RWPE1 (cell line): ENCODE measurements around the gene ARNT2.

Source experiments
- CTCF ChIA-PET: fragments of 350-600 bp; sonication (Branson Sonifier 250); formaldehyde crosslinking; extraction: SDS; loops from one replicate; lab custom pipeline; 2021; lab: Yijun Ruan, JAX
- POLR2A ChIA-PET: fragments of 400-600 bp; formaldehyde crosslinking; extraction: SDS; loops from one replicate; lab custom pipeline; 2020; ENCODE audit warnings: antibody characterized with exemption; ENCODE audit not compliant: low non-redundant PET; lab: Yijun Ruan, JAX
- DNase-seq: peaks from one replicate; pipeline ENCODE4 v3.0.0; 2012; ENCODE audit warnings: low spot score
- H3K27ac ChIP-seq: fragments of 450-650 bp; 2 replicates; pipeline ENCODE4 v1.5.1; 2017
- CTCF ChIP-seq: fragments of 450-650 bp; conservative IDR thresholded peaks from 2 replicates; pipeline ENCODE4 v1.5.1; 2017; ENCODE audit warnings: low read depth, mild to moderate bottlenecking

ARNT2 gene

GRCh38 chr15:80590761-80591355 is 186.7 kb downstream of the ARNT2 start:
- ChIA-PET CTCF (interaction anchor here (0.6 kb wide), 1 partner anchor 106 kb away, joined by 3 read pairs; no protein-coding TSS in a partner anchor), POLR2A (no interaction called here)
- H3K27ac ChIP-seq = no peak overlapping the region
- DNase-seq = no peak
- no peak for TF ChIP-seq CTCF

GRCh38 chr15:80591471-80591870 is 187.3 kb downstream of the ARNT2 start:
- no peak overlapping the region for H3K27ac ChIP-seq
- ChIA-PET CTCF (interaction anchor here (0.6 kb wide), 1 partner anchor 105 kb away, joined by 3 read pairs; no protein-coding TSS in a partner anchor), POLR2A (no interaction called here)
- TF ChIP-seq CTCF = no peak
- no peak for DNase-seq

DNA sequence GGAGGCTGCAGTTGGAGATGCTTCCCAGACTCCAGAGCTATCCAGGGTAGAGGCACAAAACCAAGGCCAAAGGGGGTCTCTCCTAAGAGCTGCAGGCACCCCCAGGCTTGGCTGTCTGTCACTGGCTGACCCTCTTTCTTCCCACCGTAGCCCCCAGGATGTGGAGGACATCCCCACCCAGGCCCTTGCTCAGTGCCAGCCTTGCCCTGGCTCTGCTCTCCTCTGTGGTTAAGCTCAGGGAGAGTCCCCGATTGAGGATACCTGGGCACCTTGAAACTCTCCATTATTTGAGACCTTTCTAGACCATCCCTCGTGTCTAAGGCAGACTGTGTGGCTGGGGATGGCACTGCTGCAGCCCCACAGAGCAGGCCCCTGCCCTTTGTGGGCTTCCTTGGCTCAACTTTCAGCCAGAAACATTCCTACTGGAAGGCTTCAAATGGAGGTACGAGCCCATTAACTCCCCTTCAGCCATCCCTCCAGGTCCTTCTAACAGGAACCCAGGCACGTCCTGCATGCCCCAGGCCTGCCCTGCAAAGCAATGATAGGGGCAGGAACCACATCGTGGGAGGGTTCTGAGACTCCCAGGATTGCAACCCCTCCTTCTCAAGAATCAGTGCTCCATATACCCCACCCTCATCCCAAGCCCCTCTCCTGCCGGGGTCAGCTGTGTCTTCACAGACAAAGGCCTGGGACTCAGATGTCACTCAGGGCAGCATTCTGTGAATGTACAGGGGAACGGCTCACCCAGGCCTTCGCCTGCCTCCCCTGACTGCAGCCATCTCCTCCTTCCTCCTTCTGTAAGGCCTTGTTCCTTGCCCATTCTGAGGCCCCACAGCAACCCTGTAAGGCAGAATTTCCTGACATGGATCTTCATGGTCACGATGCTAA is 188.0 kb downstream of the ARNT2 start:
- ChIA-PET POLR2A (interaction anchor here (0.5 kb wide), 1 partner anchor 89 kb away, joined by 3 read pairs; no protein-coding TSS in a partner anchor), CTCF (interaction anchor here (0.6 kb wide), 1 partner anchor 16 kb away, joined by 4 read pairs; no protein-coding TSS in a partner anchor)
- DNase-seq = no peak
- no peak for TF ChIP-seq CTCF
- H3K27ac ChIP-seq = no peak overlapping the region

DNA sequence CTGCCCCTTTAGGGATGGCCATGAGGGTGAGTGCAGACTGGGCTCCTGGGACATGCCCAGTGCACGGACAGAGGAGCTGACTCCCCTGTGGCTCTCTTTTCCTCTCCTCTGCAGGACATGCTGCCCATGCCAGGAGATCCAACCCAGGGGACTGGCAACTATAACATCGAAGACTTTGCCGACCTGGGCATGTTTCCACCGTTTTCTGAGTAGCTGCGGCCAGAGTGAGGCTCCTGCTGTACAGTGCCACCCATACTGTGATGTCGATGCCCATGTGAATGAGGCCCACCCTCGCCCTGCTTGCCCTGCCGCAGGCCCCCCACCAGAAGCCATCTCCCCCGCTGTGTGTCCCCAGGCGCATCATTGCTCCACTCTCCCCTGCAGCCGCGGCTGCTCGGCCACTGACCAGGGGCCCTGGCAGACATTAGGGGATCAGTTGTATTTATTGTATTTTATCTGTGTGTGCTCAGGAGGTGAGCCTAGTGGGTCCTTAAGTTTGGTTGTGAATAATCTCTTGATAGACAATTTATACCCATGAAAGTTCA is 189.4 kb downstream of the ARNT2 start:
- CTCF ChIA-PET = no interaction called here
- POLR2A ChIA-PET = no interaction called here
- TF ChIP-seq CTCF = no peak

GRCh38 chr15:80594091-80594889 is 190.1 kb downstream of the ARNT2 start:
- TF ChIP-seq CTCF = no peak
- CTCF ChIA-PET = interaction anchor here (0.6 to 1.2 kb wide), 2 partner anchors 15 to 27 kb away, joined by 3 to 4 read pairs; no protein-coding TSS in a partner anchor
- POLR2A ChIA-PET = no interaction called here
- no peak overlapping the region for H3K27ac ChIP-seq
- DNase-seq = no peak

More for the DNA sequence above, 189.4 kb downstream of the ARNT2 start:
- H3K27ac ChIP-seq = no peak overlapping the region
- DNase-seq = no peak
